Measurements from ENCODE around the gene LARGE1.

DNA sequence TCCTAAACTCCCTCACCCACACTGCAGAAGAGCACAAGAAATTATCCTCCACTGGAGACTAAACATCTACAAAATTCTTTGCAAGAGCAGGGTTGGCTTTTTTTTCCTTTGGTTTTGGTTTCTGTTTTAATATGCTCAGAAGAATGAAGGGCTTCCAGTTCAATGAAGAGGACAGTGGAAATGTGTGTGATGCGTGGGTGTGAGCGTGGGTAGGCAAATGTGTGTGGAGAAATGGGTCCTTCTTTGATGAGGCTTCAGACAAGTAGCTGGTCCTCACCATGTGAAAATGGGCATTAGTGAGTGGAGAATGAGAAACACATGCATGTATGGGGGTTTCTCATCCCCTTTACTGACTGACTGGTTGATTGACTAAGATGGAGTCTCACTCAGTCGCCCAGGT, 598.8 kb downstream of the LARGE1 start:
- no peak for TF ChIP-seq POLR2A (IDR thresholded peaks at IDR 0.05)
- no peak for TF ChIP-seq CTCF (IDR thresholded peaks at IDR 0.05)

All from uterus (tissue), 2 donors.